Activated CD4-positive, alpha-beta T cell treated with anti-CD3 and anti-CD28 coated beads, Interleukin-2, Interleukin-4, amounts not matched to agents 100 ng/mL and 50 ng/mL, durations not matched to agents 16 hours and 8 hours (primary cell): ENCODE results near the gene RALGPS1.

ENCODE experiments used
- DNase-seq: peaks from one replicate; pipeline ENCODE4 v3.0.0-alpha.2; 2020; ENCODE audit warnings: low spot score

Gene RALGPS1

GRCh38 chr9:127022913-127023660, 108.5 kb downstream of the RALGPS1 start:
- no peak for DNase-seq

- DNase-seq = no peak
Observed at GRCh38 chr9:127025042-127025441, 110.5 kb downstream of the RALGPS1 start.

DNA sequence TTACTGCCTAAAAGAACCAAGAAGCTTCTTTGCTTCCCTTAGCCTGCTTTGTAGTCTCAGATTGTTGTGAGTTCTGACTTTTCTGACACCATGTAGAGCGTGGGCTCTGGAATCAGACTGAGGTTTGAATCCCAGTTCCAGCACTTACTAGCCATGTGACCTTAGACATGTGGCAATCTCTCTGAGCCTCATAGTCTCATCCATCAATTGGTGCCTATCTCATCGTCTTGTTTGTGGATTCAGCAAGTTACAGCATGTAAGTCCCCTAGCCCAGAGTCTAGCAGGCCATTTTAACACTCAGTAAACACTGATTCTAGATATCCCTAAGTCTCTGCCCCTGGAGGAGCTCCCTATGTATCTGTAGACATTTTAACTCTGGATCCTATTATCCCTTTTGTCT, 113.1 kb downstream of the RALGPS1 start:
- no peak for DNase-seq

DNA sequence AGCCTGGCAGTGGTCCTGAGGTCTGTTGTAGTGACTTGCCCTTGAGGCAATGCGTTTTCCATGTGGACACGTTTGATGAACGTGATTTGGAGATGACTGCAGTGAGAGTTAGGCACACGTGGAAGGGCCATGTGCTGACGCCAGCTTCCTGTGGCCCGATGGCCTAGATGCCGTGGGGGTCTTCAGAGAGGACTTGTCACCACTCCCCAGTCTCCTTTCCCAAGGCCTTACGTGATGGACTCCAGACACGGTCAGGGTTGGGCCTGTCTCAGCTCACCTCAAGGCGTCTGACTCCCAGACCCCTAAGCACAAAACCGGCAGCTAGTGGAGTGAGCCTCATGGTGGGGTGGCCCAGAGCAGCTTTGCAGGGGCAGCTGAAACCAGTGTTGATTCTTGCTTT, 115.0 kb downstream of the RALGPS1 start:
- no peak for DNase-seq

- DNase-seq = no peak
Observed at GRCh38 chr9:127030814-127031740, 116.5 kb downstream of the RALGPS1 start.

GRCh38 chr9:127032256-127032655, 117.7 kb downstream of the RALGPS1 start:
- no peak for DNase-seq

- DNase-seq = no peak
Observed at GRCh38 chr9:127033061-127033460, 118.5 kb downstream of the RALGPS1 start.

DNA sequence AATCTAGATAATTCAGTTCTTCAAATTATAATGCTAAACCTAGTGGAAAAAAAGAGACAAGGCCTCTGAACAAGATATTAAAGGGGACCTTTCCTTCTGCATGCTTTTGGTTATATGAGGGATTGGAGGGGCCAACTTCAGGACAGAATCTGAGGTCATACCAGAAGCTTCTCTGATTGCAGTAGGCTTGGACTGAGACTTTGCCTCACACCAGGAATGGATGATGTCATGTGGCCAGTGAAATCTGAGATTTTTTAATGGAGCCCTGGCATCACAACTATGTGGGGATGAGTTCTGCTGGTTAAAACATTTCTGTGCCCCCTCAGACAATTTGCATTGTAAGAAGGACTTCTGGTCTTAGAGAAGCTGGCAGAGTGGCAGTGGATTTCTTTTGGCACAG, 119.2 kb downstream of the RALGPS1 start:
- DNase-seq = no peak

DNA sequence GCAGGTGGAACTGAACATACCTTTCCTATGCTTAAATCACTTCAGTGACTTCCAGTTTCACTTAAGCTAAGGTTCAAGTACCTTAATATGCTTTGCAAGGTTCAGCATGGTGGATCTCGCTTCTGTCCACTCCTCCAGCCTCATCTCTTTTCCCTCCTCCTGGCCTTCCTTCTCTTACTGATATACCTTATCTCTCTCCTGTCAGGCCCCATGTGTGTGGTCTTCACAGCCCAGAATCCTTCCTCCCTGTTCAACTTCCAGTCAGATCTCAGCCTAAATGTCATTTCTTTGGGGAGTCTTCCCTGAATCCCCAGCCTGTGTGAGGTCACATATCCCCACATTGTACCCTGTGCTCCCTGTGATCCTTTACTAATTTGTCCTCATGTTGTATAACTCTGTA, 120.1 kb downstream of the RALGPS1 start:
- DNase-seq = no peak

DNA sequence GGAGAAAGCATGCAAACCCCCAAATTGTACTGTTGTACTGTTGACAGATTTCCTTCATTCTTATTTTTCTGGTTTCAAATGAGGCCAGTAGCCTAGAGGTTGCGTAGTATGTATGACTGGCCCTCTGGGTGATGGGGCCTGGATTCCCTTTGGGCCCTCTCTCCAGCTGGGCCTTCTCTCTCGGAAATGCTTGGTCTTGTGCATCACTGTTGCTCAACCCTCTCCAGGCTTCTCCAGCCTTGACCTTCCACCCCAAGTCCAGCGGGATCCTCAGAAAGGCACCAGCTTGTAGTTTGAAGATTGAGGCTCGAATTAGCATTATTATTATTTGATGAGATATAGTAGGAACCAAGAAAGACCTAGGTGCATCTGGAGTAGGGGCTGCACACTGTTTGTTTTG, 120.8 kb downstream of the RALGPS1 start:
- DNase-seq = no peak

DNA sequence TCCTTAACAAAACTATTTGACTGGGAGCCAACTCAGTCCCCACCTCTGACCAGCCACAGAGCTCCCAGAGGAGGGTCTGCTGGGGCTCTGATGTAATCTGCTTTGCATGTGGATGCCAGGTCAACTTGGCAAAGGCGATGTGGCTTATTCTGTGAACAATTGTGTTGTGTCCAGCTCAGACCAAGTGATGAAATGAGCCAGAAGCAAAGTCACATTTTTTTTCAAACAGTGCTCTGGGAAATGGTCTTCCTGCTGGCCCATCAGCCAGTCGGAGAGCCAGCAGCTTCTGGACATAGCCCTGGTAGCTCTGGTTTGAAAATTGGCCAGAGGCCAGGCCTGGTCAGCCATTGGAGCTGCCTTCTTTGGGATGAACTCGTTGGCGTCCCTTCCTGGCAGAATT, 121.4 kb downstream of the RALGPS1 start:
- no peak for DNase-seq

- DNase-seq = no peak
Observed at GRCh38 chr9:127036437-127036836, 121.9 kb downstream of the RALGPS1 start.

- no peak for DNase-seq
Observed at GRCh38 chr9:127038531-127038930, 123.9 kb downstream of the RALGPS1 start.

DNA sequence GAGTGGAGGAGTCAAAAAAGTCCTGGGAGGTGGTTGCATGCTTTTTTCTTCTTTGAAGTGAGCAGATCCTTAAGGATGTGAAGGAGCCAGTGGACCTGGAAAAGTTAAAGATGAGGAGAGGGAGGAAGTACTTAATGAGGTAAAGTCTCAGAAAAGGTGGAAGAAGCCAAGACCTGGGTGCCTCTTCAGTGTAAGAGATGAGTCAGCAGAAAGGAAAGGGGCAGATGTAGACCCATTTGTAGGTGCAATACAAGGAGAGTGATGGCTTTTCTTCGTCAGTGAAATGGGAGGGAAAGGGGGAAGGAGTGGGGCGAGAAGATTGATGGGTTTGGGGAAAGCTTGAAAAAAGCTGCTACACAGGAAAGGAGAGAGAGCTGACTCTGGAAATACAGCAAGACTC, 124.9 kb downstream of the RALGPS1 start:
- DNase-seq = no peak

DNA sequence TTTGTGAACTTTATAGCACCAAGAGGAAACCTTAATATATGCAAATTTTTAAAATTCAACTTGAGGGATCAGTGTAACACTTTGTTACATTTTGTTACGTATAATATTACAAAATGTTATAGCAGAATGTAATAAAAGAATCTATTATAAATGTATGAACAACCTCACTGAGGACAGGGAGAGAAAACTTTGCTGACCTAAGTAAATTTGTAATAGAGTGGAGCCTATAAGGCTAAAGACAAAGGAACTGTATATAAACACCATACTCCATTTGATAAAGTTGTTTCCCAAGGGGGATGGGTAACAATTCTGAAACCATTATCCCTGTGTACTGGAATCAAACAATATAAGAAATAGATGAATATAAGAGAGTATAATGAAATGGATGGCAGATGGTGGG, 130.6 kb downstream of the RALGPS1 start:
- no peak for DNase-seq

- no peak for DNase-seq
Observed at GRCh38 chr9:127047971-127048370, 133.4 kb downstream of the RALGPS1 start.

DNA sequence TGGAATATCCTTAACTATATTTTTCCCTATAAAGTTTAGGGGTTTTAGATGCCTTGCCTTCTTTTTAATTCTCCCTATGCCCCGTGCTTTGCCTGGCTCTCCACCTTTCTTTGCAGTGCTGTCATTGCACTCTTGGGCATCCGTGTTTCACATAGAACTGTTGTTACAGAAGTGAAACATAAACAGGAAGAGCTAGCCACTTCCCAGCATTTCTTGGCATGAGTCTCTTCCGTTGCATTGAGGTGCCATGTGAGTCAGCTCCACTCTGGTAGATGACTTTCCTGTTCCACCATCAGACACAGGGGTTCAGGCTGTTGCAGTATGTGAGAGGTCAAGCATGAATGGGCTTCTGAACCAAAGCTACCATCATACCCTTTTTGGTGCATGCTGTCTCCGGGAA, 134.5 kb downstream of the RALGPS1 start:
- DNase-seq = peak; percentile 84

- no peak for DNase-seq
Observed at GRCh38 chr9:127049581-127049980, 135.0 kb downstream of the RALGPS1 start.

DNA sequence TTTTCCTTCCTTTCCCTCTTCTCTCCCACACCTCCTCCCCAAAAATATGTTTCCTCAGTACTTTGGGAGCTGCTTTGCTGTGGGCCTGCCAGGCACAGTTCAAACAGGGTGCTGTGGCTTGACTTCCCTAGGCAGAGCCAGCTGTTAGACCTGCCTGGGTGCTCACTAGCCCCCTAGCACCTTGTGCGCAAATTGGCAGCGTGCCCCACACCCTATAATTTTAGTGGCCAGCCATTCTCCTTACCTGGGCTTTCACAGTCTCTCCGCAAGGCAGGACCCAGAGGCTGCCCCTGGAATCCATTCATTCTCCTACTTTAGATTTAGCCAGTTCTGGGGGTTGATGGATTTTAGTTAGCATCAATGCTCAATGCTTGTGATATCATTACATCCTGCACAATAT, 135.6 kb downstream of the RALGPS1 start:
- DNase-seq = no peak

DNA sequence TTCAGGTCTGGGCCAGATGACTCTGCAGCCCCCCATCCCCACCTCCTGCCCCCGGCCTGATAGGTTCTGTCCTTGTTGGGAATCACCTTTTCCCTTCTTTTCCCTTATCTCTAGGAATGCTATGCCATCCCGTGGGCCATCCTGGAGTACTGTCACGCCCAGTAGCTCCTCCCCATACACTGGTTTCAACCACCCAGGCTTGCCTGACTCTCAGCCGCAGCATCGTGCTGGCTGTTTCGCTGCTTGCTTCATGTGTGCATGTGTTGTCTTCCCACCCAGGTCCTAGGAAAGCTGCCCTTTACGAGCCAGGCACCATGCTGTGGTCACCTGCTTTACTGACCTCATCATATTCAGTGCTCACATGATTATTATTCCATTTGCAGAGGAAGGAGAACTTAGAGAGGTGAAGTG, 136.0 kb downstream of the RALGPS1 start:
- DNase-seq = no peak

GRCh38 chr9:127051881-127052595, 137.5 kb downstream of the RALGPS1 start:
- DNase-seq = no peak

GRCh38 chr9:127053057-127053821, 138.7 kb downstream of the RALGPS1 start:
- DNase-seq = no peak
